ENCODE data around the gene GPR180.

DNA sequence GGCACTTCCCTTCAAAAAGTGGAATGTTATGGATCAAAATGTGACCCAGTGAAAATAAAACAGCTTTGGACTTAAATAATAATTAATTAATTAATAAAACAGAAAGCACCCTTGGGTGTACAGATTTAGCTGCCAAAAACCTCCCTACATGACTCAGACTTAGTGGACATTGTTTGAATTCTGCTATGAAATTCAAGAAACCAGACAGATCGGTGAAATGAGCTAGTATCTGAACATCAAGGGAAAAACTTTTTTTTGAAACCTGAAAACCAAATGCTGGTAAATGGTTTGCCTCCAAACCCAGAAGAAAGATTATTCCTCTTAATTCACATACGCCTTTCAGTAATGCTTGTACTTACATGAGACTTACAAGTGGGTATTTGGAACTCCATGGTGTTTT lies 77.2 kb downstream of the GPR180 start:
- TF ChIP-seq, protein P1, sequence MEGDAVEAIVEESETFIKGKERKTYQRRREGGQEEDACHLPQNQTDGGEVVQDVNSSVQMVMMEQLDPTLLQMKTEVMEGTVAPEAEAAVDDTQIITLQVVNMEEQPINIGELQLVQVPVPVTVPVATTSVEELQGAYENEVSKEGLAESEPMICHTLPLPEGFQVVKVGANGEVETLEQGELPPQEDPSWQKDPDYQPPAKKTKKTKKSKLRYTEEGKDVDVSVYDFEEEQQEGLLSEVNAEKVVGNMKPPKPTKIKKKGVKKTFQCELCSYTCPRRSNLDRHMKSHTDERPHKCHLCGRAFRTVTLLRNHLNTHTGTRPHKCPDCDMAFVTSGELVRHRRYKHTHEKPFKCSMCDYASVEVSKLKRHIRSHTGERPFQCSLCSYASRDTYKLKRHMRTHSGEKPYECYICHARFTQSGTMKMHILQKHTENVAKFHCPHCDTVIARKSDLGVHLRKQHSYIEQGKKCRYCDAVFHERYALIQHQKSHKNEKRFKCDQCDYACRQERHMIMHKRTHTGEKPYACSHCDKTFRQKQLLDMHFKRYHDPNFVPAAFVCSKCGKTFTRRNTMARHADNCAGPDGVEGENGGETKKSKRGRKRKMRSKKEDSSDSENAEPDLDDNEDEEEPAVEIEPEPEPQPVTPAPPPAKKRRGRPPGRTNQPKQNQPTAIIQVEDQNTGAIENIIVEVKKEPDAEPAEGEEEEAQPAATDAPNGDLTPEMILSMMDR (conservative IDR thresholded peaks at IDR 0.05): no peak
- TF ChIP-seq EZH2 (IDR thresholded peaks at IDR 0.05; ENCODE audit: low read depth): no peak

Data from PC-9 (cell line).